CD4-positive, alpha-beta T cell treated with Interleukin-4 for 4 hours (primary cell): ENCODE data around the gene GRAP.

Experiments
- DNase-seq: peaks from one replicate; pipeline ENCODE4 v3.0.0-alpha.2; 2020

The GRAP gene

GRCh38 chr17:19001907-19002590 is 44.7 kb downstream of the GRAP start:
- DNase-seq = no peak

- DNase-seq = no peak
These were observed 46.0 kb downstream of the GRAP start for GRCh38 chr17:19000531-19001325.

DNA sequence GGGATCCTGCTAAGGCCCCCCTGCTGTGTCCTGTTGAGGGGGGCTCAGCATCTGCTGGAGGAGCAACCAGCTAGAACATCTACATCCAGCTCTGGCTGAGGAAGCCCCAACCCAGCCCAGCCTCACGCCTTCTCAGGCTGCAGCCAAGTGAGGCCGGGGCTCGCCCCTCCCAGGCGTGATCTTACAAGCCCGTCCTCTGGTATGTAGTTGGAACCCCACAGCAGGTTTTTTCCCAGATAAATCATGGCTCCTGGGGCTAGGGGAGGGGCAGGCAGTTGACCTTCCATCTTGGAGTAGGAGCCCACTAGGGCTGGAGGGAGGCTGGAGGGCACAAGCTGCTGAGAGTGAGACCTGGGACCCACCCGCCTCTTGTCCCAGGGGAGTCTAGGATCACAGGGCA is 46.8 kb downstream of the GRAP start:
- DNase-seq = no peak

DNA sequence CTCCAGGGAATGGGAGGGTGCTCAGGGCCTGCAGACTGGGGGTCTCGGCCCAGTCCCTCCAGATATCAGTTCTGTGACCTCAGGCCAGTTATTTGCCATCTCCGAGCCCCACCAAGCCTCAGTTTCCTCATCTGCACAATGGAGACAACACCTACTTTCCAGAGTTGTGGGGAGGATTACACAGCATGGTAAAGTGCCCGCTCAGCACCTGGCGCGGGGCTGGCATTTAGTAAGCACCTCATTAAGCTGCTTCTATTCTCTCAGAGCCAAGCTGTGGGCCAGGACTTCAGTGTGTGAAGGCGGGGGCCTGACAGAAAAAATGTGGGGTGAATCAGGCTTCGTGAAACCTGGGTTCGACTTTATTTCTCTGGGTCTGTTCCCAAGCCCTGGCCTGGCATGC is 47.4 kb downstream of the GRAP start:
- no peak for DNase-seq

DNA sequence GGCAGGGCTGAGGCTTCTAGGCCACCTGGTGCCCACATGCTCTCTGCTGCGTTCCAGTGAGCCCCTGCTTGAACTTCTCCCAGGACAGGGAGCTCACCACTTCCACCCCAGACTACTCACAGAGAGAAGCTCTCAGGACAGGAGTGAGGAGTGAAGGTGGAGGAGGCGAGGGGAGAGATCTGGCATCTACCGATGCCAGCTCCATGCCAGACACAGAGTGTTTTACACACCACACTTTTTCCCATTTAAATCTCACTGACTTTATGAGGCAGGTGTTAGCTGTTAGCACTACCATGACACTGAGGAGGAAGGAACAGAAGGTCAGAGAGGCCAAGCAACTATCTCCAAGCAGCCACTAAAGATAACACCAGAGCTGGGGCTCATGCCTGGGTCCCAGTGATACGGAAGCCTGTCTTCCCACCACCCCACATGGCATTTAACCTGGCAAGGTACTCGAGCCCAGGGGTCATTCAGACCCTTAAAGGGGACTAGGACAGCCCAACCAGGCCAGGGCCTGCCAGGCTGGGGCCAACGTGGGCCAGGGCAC is 49.0 kb downstream of the GRAP start:
- no peak for DNase-seq

DNA sequence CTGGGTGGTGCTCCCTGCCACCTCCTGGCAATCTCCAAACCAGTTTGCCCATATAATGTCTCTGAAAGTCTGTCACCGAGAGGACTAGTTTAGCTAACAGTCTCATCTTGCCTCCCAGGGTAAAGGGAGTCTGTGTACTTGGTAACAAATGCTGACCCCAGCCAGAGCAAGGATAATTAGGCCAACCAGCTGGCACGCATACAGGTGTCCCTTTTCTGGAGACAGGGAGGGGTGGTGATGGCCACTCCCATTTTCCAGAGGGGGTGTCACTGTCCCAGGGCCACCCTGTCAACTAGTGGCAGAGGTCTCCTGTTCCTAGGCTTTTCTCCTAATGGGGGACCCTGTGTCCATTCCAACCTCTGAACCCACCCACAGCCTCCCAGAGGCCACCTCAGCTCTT is 50.3 kb downstream of the GRAP start:
- DNase-seq = no peak

DNA sequence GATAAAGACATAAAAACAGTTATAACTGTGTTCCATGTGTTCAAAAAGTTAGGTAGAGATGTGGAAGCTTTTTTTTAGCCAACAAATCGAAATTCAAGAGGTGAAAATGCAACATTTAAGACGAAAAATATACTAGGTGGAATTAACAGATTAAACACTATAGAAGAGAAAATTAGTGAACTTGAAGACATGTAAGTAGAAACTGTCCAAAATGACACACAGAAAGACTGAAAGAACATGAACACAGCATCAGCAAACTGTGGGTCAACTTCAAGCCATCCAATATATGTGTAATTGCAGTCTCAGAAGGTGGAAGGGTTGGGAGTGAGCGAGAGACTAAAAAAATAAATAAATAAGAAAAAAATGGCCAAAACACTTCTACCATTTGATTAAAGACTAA is 51.5 kb downstream of the GRAP start:
- DNase-seq = no peak

GRCh38 chr17:18994631-18995030 is 52.1 kb downstream of the GRAP start:
- no peak for DNase-seq

- DNase-seq = no peak
These were observed 52.7 kb downstream of the GRAP start for GRCh38 chr17:18993905-18994526.

DNA sequence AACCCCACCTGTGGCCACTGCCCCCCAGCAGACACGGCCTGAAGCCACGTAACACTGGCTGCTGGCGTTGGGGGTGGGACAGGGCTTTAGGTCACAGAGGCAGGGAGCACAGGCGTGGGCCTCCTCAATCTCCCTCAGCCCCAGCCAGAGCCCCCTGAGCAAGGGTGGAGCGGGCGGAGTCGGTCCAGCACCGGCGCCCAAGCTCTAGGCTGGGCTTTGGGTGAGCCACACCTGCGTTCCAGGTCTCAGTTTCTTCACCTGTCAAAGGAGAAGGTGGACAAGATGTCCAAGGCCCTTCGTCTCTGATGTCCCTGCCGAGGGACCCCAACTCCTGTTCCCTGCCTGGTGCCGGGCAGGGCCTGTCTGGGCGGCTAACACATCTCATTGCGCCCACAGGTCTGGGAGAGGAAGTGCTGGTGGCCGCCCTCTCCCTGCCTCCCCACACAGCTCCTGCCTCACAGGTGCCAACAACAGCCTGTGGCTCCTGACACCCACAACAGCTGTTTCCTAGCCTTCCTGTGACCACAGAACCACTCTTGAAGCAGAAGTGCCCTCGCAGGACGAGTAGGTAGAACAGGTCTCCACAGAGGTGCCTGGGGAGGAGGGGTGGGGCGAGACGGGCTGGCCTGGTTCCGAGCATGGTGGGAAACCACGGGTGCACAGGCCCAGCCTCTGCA is 54.2 kb downstream of the GRAP start:
- DNase-seq = peak; percentile 46

DNA sequence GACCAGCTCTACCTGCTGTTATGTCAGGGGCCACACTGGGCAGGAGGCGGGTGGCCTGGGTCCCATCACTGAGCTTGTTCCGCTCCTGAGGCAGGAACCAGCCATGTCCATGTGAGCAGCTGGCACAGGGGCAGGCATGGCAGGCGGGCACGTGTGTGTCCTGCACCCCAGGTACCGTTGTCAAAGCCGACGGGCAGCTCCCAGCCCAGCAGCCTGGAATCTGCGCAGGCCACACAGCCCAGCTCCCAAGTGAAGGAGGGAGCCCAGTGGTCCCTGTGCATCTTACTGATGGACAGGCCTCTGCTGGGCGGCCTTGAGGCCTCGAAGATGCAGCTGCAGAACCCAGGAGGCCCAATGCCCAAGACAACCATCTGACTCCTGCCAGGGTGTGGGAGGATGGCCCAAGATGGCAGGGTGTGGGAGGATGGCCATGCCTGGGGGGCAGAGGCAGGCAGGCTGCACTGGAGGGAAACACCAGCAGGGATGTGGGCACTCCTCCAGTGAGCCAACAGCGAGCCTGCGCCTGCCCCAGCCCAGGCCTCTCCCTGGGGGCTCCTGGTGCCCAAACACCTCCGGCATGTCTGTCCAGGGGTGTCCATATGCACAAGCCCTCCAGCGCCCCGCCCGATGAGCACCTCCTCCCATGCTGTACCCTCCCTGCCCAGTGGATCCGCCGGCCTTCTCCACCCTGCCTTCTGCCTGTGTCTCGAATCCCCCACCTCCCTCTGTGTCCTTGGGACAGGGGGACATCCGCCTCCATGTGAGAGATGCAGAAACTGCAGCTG is 55.0 kb downstream of the GRAP start:
- DNase-seq = no peak

- no peak for DNase-seq
These were observed 56.4 kb downstream of the GRAP start for GRCh38 chr17:18990331-18990730.

- no peak for DNase-seq
These were observed 58.1 kb downstream of the GRAP start for GRCh38 chr17:18988546-18989173.

- DNase-seq = no peak
These were observed 58.8 kb downstream of the GRAP start for GRCh38 chr17:18987862-18988545.

DNA sequence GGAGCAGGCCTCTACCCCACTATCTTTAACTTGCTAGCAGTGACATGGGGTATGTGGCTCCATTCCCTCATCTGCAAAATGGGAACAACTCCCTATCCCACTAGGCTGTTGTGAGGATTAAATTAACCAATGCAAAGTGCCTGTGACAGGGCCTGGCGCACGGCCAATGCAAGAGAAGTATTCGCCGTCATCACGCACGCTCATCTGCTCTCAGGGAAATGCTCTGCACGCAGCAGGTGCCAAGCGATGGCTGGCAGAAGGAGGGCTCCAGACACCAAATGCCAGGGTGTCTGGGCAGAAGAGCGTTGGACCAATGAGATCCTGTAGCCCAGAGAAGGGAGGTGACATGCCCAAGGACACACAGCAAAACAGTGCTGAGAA is 59.5 kb downstream of the GRAP start:
- DNase-seq = no peak

- DNase-seq = no peak
These were observed 60.1 kb downstream of the GRAP start for GRCh38 chr17:18986541-18987229.

GRCh38 chr17:18985475-18985874 is 61.3 kb downstream of the GRAP start:
- DNase-seq = no peak

- no peak for DNase-seq
These were observed 62.3 kb downstream of the GRAP start for GRCh38 chr17:18984273-18985114.

DNA sequence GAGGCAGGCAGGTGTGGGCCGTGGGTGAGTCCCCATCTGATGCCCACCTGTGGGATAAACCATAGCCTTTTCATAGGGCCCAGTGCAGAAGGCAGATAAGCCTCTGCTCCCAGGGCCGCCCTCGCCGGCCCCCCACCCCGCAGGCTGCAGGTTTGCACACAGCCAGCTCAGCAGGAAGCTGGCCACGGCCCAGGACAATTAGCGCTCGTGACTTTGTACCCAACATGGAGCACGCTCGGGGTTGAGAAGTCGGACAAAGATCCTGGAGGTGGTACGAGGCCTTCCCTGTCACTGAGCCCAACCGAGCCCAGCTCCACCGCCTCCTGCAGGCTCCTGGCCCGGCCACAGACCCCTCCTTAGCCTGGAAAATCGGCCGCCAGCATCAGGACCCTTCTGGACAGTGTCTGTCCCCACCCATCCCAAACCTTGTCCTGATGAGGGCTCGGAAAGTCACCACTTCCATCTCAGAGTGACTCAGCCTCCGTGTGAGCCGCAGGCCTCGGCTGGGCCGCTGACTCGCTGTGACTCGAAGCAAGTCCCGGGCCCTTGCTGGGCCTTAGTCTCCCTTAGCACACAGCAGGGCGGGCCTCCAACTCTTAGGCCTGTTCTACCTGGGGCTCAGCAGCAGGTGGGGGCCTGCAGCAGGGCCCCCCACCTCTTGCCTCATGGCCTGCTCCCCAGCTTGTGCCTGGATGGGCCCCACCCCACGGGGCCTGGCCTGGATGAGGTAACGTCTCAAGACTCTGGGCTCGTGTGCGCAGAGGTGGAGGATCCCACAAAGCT is 64.9 kb downstream of the GRAP start:
- DNase-seq = no peak
